Measurements from ENCODE around the gene RGS9BP.
"Not testable (repeated sequence)": the region's sequence is repeated elsewhere in the genome, so short reads cannot be mapped to it uniquely, and the experiment has no call there.

RGS9BP gene

GRCh38 chr19:32675720-32676185, at the start of gene RGS9BP:
RGS9BP (plus strand) TSS chr19:32675848; CDS start chr19:32676264, 416 bp downstream.
- no peak for DNase-seq (ENCODE audit: low read depth, low spot score)

- DNase-seq (ENCODE audit: low read depth, low spot score): no peak
Measured at GRCh38 chr19:32626969-32627368, 48.7 kb upstream of the RGS9BP start.

GRCh38 chr19:32627714-32628270, 47.9 kb upstream of the RGS9BP start:
- DNase-seq (ENCODE audit: low read depth, low spot score): no peak

- no peak for DNase-seq (ENCODE audit: low read depth, low spot score)
Measured at GRCh38 chr19:32630338-32630737, 45.3 kb upstream of the RGS9BP start.

GRCh38 chr19:32631381-32631780, 44.3 kb upstream of the RGS9BP start:
- DNase-seq (ENCODE audit: low read depth, low spot score): no peak

GRCh38 chr19:32637480-32637879, 38.2 kb upstream of the RGS9BP start:
- DNase-seq (ENCODE audit: low read depth, low spot score): no peak

GRCh38 chr19:32638625-32639024, 37.0 kb upstream of the RGS9BP start:
- DNase-seq (ENCODE audit: low read depth, low spot score): no peak

GRCh38 chr19:32642771-32643170, 32.9 kb upstream of the RGS9BP start:
- peak; percentile 41 for DNase-seq (ENCODE audit: low read depth, low spot score)

GRCh38 chr19:32646556-32646955, 29.1 kb upstream of the RGS9BP start:
- DNase-seq (ENCODE audit: low read depth, low spot score): no peak

GRCh38 chr19:32647361-32647760, 28.3 kb upstream of the RGS9BP start:
- DNase-seq (ENCODE audit: low read depth, low spot score): no peak

- no peak for DNase-seq (ENCODE audit: low read depth, low spot score)
Measured at GRCh38 chr19:32649751-32650150, 25.9 kb upstream of the RGS9BP start.

GRCh38 chr19:32650671-32651070, 25.0 kb upstream of the RGS9BP start:
- DNase-seq (ENCODE audit: low read depth, low spot score): no peak

GRCh38 chr19:32651729-32652140, 23.9 kb upstream of the RGS9BP start:
- DNase-seq (ENCODE audit: low read depth, low spot score): no peak

- DNase-seq (ENCODE audit: low read depth, low spot score): not testable (repeated sequence)
Measured at GRCh38 chr19:32652331-32652730, 23.3 kb upstream of the RGS9BP start.

GRCh38 chr19:32652894-32653598, 22.6 kb upstream of the RGS9BP start:
- no peak for DNase-seq (ENCODE audit: low read depth, low spot score)

GRCh38 chr19:32653599-32653915, 22.1 kb upstream of the RGS9BP start:
- DNase-seq (ENCODE audit: low read depth, low spot score): no peak

- DNase-seq (ENCODE audit: low read depth, low spot score): not testable (repeated sequence)
Measured at GRCh38 chr19:32656379-32656778, 19.3 kb upstream of the RGS9BP start.

GRCh38 chr19:32658075-32658474, 17.6 kb upstream of the RGS9BP start:
- no peak for DNase-seq (ENCODE audit: low read depth, low spot score)

GRCh38 chr19:32658527-32658926, 17.1 kb upstream of the RGS9BP start:
- no peak for DNase-seq (ENCODE audit: low read depth, low spot score)

- no peak for DNase-seq (ENCODE audit: low read depth, low spot score)
Measured at GRCh38 chr19:32661318-32661717, 14.3 kb upstream of the RGS9BP start.

- DNase-seq (ENCODE audit: low read depth, low spot score): no peak
Measured at GRCh38 chr19:32662186-32662585, 13.5 kb upstream of the RGS9BP start.

GRCh38 chr19:32666084-32666483, 9.6 kb upstream of the RGS9BP start:
- no peak for DNase-seq (ENCODE audit: low read depth, low spot score)

GRCh38 chr19:32669310-32669709, 6.3 kb upstream of the RGS9BP start:
- no peak for DNase-seq (ENCODE audit: low read depth, low spot score)

Data from activated naive CD8-positive, alpha-beta T cell treated with anti-CD3 and anti-CD28 coated beads, Interleukin-2, amount 50 U/mL, for 16 hours (primary cell).